ENCODE results near the gene SLC47A2. TPM values are rescaled to one million over a fixed set of nuclear protein-coding genes. Genes with fewer than 3 reads are reported as not detected.

Gene SLC47A2
- total RNA-seq, 2 experiments from 2014 or later: not detected

DNA sequence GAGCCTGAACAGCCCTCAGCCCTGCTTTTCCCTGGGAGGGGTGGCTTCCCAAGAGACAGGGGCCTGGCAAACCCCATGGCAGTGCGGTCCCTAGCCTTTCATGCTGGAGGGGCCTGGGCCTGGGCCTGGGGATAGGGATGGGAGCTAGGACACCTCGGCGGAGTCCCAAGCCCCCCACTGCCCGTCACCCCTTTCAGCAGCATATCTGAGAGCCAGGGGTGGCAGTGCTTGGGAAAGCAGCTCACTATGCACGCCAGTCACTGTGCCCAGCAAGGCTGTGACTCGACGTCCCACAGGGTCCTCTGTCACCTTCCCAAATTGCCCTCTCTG lies 612 bp upstream of the SLC47A2 start:
- no peaks in the 10 kb centered on the region for H3K36me3 ChIP-seq (ENCODE audit: insufficient read depth, low read length)
- H3K4me1 ChIP-seq (ENCODE audit: insufficient read depth, low read length, poor library complexity, severe bottlenecking): no peaks in the 10 kb centered on the region
- ChIA-PET CTCF (ENCODE audit: unreplicated experiment) (no interaction called here), POLR2A (no interaction called here)
- no peaks in the 10 kb centered on the region for H3K79me2 ChIP-seq (ENCODE audit: insufficient read depth, low read depth, low read length)
- H3K4me3 ChIP-seq (ENCODE audit: low read depth, low read length, poor library complexity, severe bottlenecking): no peak overlapping the region
- intact Hi-C loops (cut with micrococcal nuclease; ENCODE audit: unreplicated experiment): no loop called here
- BruUV-seq (replicated peaks): no TSS peak
- H3K9me3 ChIP-seq (ENCODE audit: low read length): no peaks in the 10 kb centered on the region
- no peaks in the 10 kb centered on the region for H3K9me2 ChIP-seq (ENCODE audit: insufficient read depth, low read length)
- H3K27ac ChIP-seq (ENCODE audit: low read depth, low read length, poor library complexity, severe bottlenecking): no peak overlapping the region
- DNase-seq (ENCODE audit: low spot score): no peak
- no peak overlapping the region for H2AFZ ChIP-seq (ENCODE audit: low read length)
- no peak for TF ChIP-seq EZH2phosphoT487 (IDR thresholded peaks at IDR 0.05; ENCODE audit: borderline replicate concordance, low read depth, low read length)
- TF ChIP-seq, protein P1, sequence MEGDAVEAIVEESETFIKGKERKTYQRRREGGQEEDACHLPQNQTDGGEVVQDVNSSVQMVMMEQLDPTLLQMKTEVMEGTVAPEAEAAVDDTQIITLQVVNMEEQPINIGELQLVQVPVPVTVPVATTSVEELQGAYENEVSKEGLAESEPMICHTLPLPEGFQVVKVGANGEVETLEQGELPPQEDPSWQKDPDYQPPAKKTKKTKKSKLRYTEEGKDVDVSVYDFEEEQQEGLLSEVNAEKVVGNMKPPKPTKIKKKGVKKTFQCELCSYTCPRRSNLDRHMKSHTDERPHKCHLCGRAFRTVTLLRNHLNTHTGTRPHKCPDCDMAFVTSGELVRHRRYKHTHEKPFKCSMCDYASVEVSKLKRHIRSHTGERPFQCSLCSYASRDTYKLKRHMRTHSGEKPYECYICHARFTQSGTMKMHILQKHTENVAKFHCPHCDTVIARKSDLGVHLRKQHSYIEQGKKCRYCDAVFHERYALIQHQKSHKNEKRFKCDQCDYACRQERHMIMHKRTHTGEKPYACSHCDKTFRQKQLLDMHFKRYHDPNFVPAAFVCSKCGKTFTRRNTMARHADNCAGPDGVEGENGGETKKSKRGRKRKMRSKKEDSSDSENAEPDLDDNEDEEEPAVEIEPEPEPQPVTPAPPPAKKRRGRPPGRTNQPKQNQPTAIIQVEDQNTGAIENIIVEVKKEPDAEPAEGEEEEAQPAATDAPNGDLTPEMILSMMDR (conservative IDR thresholded peaks at IDR 0.05; ENCODE audit: low read length): no peak
- H4K20me1 ChIP-seq (ENCODE audit: insufficient read depth, low read length): no peaks in the 10 kb centered on the region
- no peak overlapping the region for H3K4me2 ChIP-seq (ENCODE audit: low read length)

DNA sequence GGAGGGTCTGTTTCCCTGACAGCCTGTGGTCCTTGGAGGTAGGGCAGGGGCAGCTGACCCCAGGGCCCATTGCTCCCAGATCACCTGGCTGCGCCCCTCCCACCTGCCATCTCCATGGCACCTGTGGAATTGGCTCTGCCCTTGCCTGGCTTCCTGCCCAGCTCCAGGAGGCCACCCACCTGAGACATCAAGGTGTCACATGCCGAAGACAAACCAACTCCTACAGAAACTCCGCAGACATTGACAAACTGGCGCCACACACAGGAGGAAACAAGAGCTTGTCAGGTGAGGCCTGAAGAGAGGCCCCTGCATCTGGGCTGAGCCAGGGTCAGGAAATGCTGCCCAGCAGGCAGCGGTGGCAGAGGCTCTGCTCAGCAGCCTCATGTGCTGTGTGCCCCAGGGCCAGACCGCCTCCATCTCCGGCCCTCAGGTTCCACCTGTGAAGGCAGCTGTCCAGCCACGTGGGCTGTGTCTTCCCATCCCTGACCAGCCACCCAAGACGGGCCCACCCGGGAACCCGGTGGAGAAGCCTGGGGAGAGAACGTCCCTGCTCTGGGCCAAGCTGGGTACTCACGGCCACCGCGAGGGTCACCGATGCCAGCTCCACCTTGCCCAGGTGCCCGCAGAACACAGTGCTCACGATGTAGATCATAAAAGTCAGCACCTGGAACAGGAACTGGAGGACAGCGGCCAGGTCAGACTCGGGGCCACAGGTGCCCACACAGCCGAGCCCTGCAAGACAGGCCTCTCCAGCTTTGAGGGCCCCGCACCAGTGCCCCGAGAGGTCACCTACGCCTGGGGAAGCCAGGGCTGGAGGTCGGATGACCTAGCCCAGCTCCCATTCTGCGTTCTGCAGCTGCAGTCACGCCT lies 1.6 kb downstream of the SLC47A2 start:
- TF ChIP-seq, protein P1 (conservative IDR thresholded peaks at IDR 0.05; ENCODE audit: low read length): no peak
- no peak for TF ChIP-seq EZH2phosphoT487 (IDR thresholded peaks at IDR 0.05; ENCODE audit: borderline replicate concordance, low read depth, low read length)
- Histone ChIP-seq H3K9me3 (ENCODE audit: low read length) (no peaks in the 10 kb centered on the region), H3K4me2 (ENCODE audit: low read length) (no peak overlapping the region), H3K4me1 (ENCODE audit: insufficient read depth, low read length, poor library complexity, severe bottlenecking) (no peaks in the 10 kb centered on the region), H3K4me3 (ENCODE audit: low read depth, low read length, poor library complexity, severe bottlenecking) (no peak overlapping the region), H3K27ac (ENCODE audit: low read depth, low read length, poor library complexity, severe bottlenecking) (no peak overlapping the region), H2AFZ (ENCODE audit: low read length) (no peak overlapping the region), H3K79me2 (ENCODE audit: insufficient read depth, low read depth, low read length) (no peaks in the 10 kb centered on the region), H4K20me1 (ENCODE audit: insufficient read depth, low read length) (no peaks in the 10 kb centered on the region), H3K36me3 (ENCODE audit: insufficient read depth, low read length) (no peaks in the 10 kb centered on the region), H3K9me2 (ENCODE audit: insufficient read depth, low read length) (no peaks in the 10 kb centered on the region)
- BruUV-seq (replicated peaks): no TSS peak
- DNase-seq (ENCODE audit: low spot score): peak; percentile 5
- ChIA-PET POLR2A (interaction anchor here (0.5 to 1.6 kb wide), 2 partner anchors 14 to 67 kb away, joined by 3 to 4 read pairs; no protein-coding TSS in a partner anchor), CTCF (ENCODE audit: unreplicated experiment) (no interaction called here)
- intact Hi-C loops (cut with micrococcal nuclease; ENCODE audit: unreplicated experiment): no loop called here

DNA sequence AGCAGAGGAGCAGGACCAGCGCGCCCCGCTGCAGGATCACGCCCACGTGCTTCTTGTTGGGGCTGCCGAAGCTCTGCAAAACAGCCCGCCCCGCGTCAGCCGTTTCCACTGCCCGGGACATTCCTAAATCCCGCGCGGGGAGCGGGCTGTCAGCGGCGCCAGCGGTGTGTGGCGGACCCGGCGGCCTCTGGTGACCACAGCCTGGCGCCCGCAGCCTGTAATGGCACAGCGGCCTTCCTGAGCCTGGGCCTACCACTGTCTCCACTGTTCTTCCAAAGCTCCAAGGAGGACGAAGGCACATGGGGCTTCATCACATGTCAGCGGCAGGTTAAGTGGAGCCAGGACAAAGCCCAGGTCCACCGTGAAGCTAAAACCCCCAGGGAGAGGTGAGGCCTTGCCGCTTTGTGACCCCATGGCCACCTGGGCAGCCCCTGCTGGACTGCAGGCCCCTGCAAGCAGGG lies 2.5 kb downstream of the SLC47A2 start:
- Histone ChIP-seq H2AFZ (ENCODE audit: low read length) (no peak overlapping the region), H3K4me3 (ENCODE audit: low read depth, low read length, poor library complexity, severe bottlenecking) (no peak overlapping the region), H3K9me3 (ENCODE audit: low read length) (no peaks in the 10 kb centered on the region), H3K9me2 (ENCODE audit: insufficient read depth, low read length) (no peaks in the 10 kb centered on the region), H3K27ac (ENCODE audit: low read depth, low read length, poor library complexity, severe bottlenecking) (no peak overlapping the region), H3K4me1 (ENCODE audit: insufficient read depth, low read length, poor library complexity, severe bottlenecking) (no peaks in the 10 kb centered on the region), H4K20me1 (ENCODE audit: insufficient read depth, low read length) (no peaks in the 10 kb centered on the region), H3K79me2 (ENCODE audit: insufficient read depth, low read depth, low read length) (no peaks in the 10 kb centered on the region), H3K4me2 (ENCODE audit: low read length) (no peak overlapping the region), H3K36me3 (ENCODE audit: insufficient read depth, low read length) (no peaks in the 10 kb centered on the region)
- CTCF ChIA-PET (ENCODE audit: unreplicated experiment): no interaction called here
- TF ChIP-seq EZH2phosphoT487 (IDR thresholded peaks at IDR 0.05; ENCODE audit: borderline replicate concordance, low read depth, low read length): no peak
- TF ChIP-seq, protein P1 (conservative IDR thresholded peaks at IDR 0.05; ENCODE audit: low read length): no peak
- intact Hi-C loops (cut with micrococcal nuclease; ENCODE audit: unreplicated experiment): no loop called here
- POLR2A ChIA-PET: interaction anchor here (1.6 kb wide), 1 partner anchor 66 kb away, joined by 4 read pairs; no protein-coding TSS in a partner anchor
- DNase-seq (ENCODE audit: low spot score): no peak
- no TSS peak for BruUV-seq (replicated peaks)

Measured in OCI-LY7 (cell line).